K562 (cell line): ENCODE data around the gene CCNY. TPM values are rescaled to one million over a fixed set of nuclear protein-coding genes. Genes with fewer than 3 reads are reported as not detected.

Experiments used
- FIP1L1 ChIP-seq: fragments of 200-400 bp; formaldehyde crosslinking; IDR thresholded peaks from 2 replicates; pipeline ENCODE4 v1.6.1; 2018; ENCODE audit warnings: mild to moderate bottlenecking, low read depth, low read length; ENCODE audit not compliant: poor library complexity, severe bottlenecking
- HDAC2 ChIP-seq: fragments of 450-650 bp; IDR thresholded peaks from 2 replicates; pipeline ENCODE4 v1.6.1; 2016; ENCODE audit warnings: mild to moderate bottlenecking
- MEIS2 ChIP-seq: fragments of 450-650 bp; IDR thresholded peaks from 2 replicates; pipeline ENCODE4 v1.6.1; 2014; ENCODE audit warnings: mild to moderate bottlenecking; ENCODE audit not compliant: partially characterized antibody
- NFYB ChIP-seq: IDR thresholded peaks from 2 replicates; pipeline ENCODE4 v1.6.1; 2011; ENCODE audit warnings: mild to moderate bottlenecking, moderate library complexity; ENCODE audit not compliant: insufficient read length; ENCODE audit errors: extremely low read depth
- PHF8 ChIP-seq: fragments of 200-600 bp; sonication (generic); IDR thresholded peaks from 2 replicates; pipeline ENCODE4 v1.6.1; 2012; ENCODE audit warnings: mixed run types, mild to moderate bottlenecking, inconsistent platforms, low read length, moderate library complexity, borderline replicate concordance
- PKNOX1 ChIP-seq: fragments of 450-650 bp; IDR thresholded peaks from 2 replicates; pipeline ENCODE4 v1.6.1; 2016
- POLR3A ChIP-seq: IDR thresholded peaks from 2 replicates; pipeline ENCODE4 v1.6.1; 2011; ENCODE audit warnings: borderline replicate concordance, mild to moderate bottlenecking, moderate library complexity; ENCODE audit not compliant: insufficient read length, insufficient read depth; ENCODE audit errors: extremely low read depth
- RAD21 ChIP-seq, 2 experiments: fragments of 250-450 bp in 1 of 2; fragments of 450-650 bp in 1 of 2; sonication (Bioruptor Pico) in 1 of 2; formaldehyde crosslinking in 1 of 2; IDR thresholded peaks in 1 of 2; conservative IDR thresholded peaks in 1 of 2; 2 replicates each; pipeline versions ENCODE4 v1.4.0 to v1.8.0; 2020 to 2022; ENCODE audit warnings: mild to moderate bottlenecking in 2 of 2, moderate library complexity in 1 of 2
- RBM17 ChIP-seq: fragments of 200-400 bp; formaldehyde crosslinking; IDR thresholded peaks from 2 replicates; pipeline ENCODE4 v1.6.1; 2017; ENCODE audit warnings: low read depth, mild to moderate bottlenecking, low read length, borderline replicate concordance
- SNIP1 ChIP-seq: fragments of 450-650 bp; IDR thresholded peaks from 2 replicates; pipeline ENCODE4 v1.7.1; 2017; ENCODE audit warnings: low read depth, mild to moderate bottlenecking
- ZBTB9 ChIP-seq: fragments of 450-650 bp; formaldehyde crosslinking; IDR thresholded peaks from 2 replicates; pipeline ENCODE4 v1.4.0; 2020; ENCODE audit warnings: mild to moderate bottlenecking, moderate library complexity
- ZNF124 ChIP-seq: sonication (generic); formaldehyde crosslinking; IDR thresholded peaks from 2 replicates; pipeline ENCODE4 v1.8.1; 2022; ENCODE audit warnings: missing genetic modification reagents
- polyA plus RNA-seq, 8 experiments: library from polyadenylated mRNA; depleted of rRNA in 4 of 8; stranded (reverse) in 5 of 8; unstranded in 3 of 8; fragments of >200 nt; fragmentation: Nextera tagmentation in 2 of 8; fragmentation: Illumina TruSeq in 1 of 8; extraction: Ambion mirVana in 2 of 8; extraction: Trizol in 1 of 8; gene quantifications; 2 replicates each; pipeline versions ENCODE4 v1.2.1 to v1.2.3, GENCODE V29; 2011 to 2014; ENCODE audit warnings: inconsistent platforms in 1 of 8, missing spikeins in 1 of 8
- total RNA-seq, 7 experiments: library from RNA; depleted of rRNA in 6 of 7; stranded (reverse); fragments of >200 nt in 6 of 7; fragmentation: Illumina TruSeq in 2 of 7; extraction: Trizol in 2 of 7; gene quantifications; 2 replicates each; pipeline versions ENCODE4 v1.2.1 to v1.2.3, GENCODE V29; 2011 to 2021; ENCODE audit warnings: low replicate concordance in 1 of 7

CCNY gene
- total and polyA plus RNA-seq, 9 of the 15 experiments (the other 6 are each of a cell fraction or from before 2014, with no cell fraction given): 8.4 to 109 (median 38.6) TPM

- TF ChIP-seq PKNOX1: peak; percentile 53; the same call in 1 of the 2 replicates
- TF ChIP-seq MEIS2: peak; percentile 63
- TF ChIP-seq FIP1L1: no peak
- TF ChIP-seq RBM17: no peak
- TF ChIP-seq SNIP1: no peak
- peak in 1 of 2 experiments; percentile 13; a peak in 1 of 4 replicates for TF ChIP-seq RAD21 (CRISPR knock-in tag; conservative IDR thresholded peaks at IDR 0.05 in 1 of 2, IDR thresholded peaks at IDR 0.05 in 1 of 2)
- TF ChIP-seq PHF8: no peak
- TF ChIP-seq ZBTB9 (CRISPR knock-in tag): no peak
- TF ChIP-seq POLR3A: no peak
- TF ChIP-seq ZNF124 (CRISPR knock-in tag): no peak
- TF ChIP-seq HDAC2: no peak
- no peak for TF ChIP-seq NFYB
These were observed 127.6 kb downstream of the CCNY start (continued) for GRCh38 chr10:35463878-35464277.
